ENCODE measurements around the gene IL24. TPM values are rescaled to one million over a fixed set of nuclear protein-coding genes. Genes with fewer than 3 reads are reported as not detected.
"Not testable (repeated sequence)": the region's sequence is repeated elsewhere in the genome, so short reads cannot be mapped to it uniquely, and the experiment has no call there.

IL24 gene
- polyA plus RNA-seq, 1 donor (not counting 4 experiments of a cell fraction or from before 2014, with no cell fraction given) = 2.3 TPM

DNA sequence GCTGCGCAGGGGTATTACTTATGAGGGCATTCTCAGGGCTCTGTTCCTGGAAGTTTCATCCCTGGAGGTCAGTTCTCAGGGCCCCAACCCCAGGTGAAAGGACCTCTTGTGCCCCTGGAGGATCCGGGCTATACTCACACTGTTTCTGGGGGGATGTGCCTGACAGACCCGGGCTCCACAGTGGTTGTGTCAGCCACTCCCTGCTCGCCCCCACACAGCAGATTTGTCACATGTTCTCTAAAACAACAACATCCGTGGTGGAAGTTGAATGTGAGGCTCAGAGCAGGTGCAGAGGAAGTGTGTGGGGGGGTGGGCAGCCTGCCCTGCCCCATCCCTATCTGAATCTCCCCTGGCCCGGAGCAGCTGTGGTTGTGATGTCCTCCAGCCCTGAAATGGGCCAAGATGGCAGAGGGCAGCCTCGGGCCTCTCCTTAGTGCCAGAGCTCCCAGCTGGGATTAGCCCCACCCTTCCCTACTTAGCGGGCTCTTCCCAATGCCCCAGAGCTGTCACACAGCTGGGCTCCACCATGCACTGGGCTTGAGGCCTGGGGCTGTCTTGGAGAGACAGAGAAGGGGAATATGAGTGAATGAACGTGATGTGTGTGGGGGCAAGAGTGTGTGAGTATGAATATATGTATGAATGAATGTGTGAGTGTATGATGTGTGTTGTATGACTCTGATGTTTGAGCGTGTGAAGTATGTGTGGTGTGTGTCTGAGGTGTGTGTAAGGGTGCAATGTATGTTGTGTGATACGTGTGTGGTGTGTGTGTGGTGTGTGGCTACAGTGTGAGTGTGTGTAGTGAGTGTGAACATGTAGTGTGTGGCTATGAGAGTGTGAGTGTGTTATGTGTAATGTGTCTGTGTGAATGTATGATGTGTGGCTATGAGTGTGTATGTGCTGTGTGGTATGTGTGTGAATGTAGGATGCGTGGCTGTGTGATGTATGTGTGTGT is 26.0 kb downstream of the IL24 start:
- dilution Hi-C loops (cut with MboI; ENCODE audit: extremely low pct_ligation_motif_present, low sequenced_read_pairs) = loop anchor here (10.0 kb wide), 1 partner anchor 62 kb away; no protein-coding TSS in a partner anchor
- Histone ChIP-seq H3K9ac (ENCODE audit: control insufficient read depth, extremely low read depth, insufficient read depth, low read length) (no peak overlapping the region), H3K4me1 (ENCODE audit: control insufficient read depth, extremely low read depth, insufficient read depth, low read length) (no peaks in the 10 kb centered on the region), H3K27ac (ENCODE audit: control insufficient read depth, insufficient read depth, low read length) (no peak overlapping the region), H3K4me3 (ENCODE audit: control insufficient read depth in 2 of 3, extremely low read depth in 1 of 3, insufficient read depth in 2 of 3, low read depth in 1 of 3, low read length in 3 of 3) (no peak overlapping the region), H3K27me3 (ENCODE audit: control insufficient read depth, extremely low read depth, insufficient read depth, low read length) (no peaks in the 10 kb centered on the region), H3K36me3 (ENCODE audit: control insufficient read depth in 2 of 2, extremely low read depth in 1 of 2, insufficient read depth in 2 of 2, low read length in 2 of 2) (no peaks in the 10 kb centered on the region), H4K20me1 (ENCODE audit: control insufficient read depth, extremely low read depth, insufficient read depth, low read length) (no peaks in the 10 kb centered on the region), H2AFZ (ENCODE audit: control insufficient read depth, low read length) (no peak overlapping the region), H3K4me2 (ENCODE audit: control insufficient read depth, extremely low read depth, insufficient read depth, low read depth, low read length) (no peak overlapping the region), H3K9me1 (ENCODE audit: control insufficient read depth, extremely low read depth, insufficient read depth, low read length) (no peaks in the 10 kb centered on the region), H3K79me2 (ENCODE audit: control insufficient read depth, insufficient read depth, low read length) (no peaks in the 10 kb centered on the region), H3K9me3 (ENCODE audit: control insufficient read depth, low read depth, low read length) (no peaks in the 10 kb centered on the region)
- no peak for FAIRE-seq
- TF ChIP-seq EZH2 (IDR thresholded peaks at IDR 0.05; ENCODE audit: low read length) = no peak
- TF ChIP-seq, protein P1, sequence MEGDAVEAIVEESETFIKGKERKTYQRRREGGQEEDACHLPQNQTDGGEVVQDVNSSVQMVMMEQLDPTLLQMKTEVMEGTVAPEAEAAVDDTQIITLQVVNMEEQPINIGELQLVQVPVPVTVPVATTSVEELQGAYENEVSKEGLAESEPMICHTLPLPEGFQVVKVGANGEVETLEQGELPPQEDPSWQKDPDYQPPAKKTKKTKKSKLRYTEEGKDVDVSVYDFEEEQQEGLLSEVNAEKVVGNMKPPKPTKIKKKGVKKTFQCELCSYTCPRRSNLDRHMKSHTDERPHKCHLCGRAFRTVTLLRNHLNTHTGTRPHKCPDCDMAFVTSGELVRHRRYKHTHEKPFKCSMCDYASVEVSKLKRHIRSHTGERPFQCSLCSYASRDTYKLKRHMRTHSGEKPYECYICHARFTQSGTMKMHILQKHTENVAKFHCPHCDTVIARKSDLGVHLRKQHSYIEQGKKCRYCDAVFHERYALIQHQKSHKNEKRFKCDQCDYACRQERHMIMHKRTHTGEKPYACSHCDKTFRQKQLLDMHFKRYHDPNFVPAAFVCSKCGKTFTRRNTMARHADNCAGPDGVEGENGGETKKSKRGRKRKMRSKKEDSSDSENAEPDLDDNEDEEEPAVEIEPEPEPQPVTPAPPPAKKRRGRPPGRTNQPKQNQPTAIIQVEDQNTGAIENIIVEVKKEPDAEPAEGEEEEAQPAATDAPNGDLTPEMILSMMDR (optimal IDR thresholded peaks at IDR 0.05 in 1 of 3, IDR thresholded peaks at IDR 0.05 in 1 of 3, conservative IDR thresholded peaks at IDR 0.05 in 1 of 3; ENCODE audit: extremely low read depth in 1 of 3, insufficient read depth in 2 of 3, low read length in 3 of 3) = no peak
- no peak for DNase-seq (ENCODE audit: low read depth, low spot score)

DNA sequence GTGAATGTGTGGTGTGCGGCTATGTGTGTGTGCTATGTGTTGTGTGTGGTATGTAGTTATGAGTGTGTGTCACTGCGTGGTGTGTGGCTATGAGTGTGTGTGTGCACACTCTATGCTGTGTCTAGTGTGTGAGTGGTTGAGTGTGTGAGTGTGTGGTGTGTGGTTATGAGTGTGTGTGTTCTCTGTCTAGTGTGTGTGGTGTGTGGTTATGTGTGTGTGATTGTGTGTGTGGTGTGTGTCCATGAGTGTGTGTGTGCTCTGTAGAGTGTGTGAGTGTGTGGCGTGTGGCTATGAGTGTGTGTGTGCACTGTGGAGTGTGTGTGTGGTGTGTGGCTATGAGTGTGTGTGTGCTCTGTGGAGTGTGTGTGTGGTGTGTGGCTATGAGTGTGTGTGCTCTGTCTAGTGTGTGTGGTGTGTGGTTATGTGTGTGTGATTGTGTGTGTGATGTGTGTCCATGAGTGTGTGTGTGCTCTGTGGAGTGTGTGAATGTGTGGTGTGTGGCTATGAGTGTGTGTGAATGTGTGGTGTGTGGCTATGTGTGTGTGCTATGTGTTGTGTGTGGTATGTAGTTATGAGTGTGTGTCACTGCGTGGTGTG is 26.8 kb downstream of the IL24 start:
- not testable (repeated sequence) for H4K20me1 ChIP-seq (ENCODE audit: control insufficient read depth, extremely low read depth, insufficient read depth, low read length); H3K4me3 ChIP-seq (ENCODE audit: control insufficient read depth in 2 of 3, extremely low read depth in 1 of 3, insufficient read depth in 2 of 3, low read depth in 1 of 3, low read length in 3 of 3); H3K9ac ChIP-seq (ENCODE audit: control insufficient read depth, extremely low read depth, insufficient read depth, low read length); H3K9me3 ChIP-seq (ENCODE audit: control insufficient read depth, low read depth, low read length); FAIRE-seq; H2AFZ ChIP-seq (ENCODE audit: control insufficient read depth, low read length); H3K27me3 ChIP-seq (ENCODE audit: control insufficient read depth, extremely low read depth, insufficient read depth, low read length); DNase-seq (ENCODE audit: low read depth, low spot score); H3K4me2 ChIP-seq (ENCODE audit: control insufficient read depth, extremely low read depth, insufficient read depth, low read depth, low read length); H3K79me2 ChIP-seq (ENCODE audit: control insufficient read depth, insufficient read depth, low read length); H3K36me3 ChIP-seq (ENCODE audit: control insufficient read depth in 2 of 2, extremely low read depth in 1 of 2, insufficient read depth in 2 of 2, low read length in 2 of 2); H3K9me1 ChIP-seq (ENCODE audit: control insufficient read depth, extremely low read depth, insufficient read depth, low read length); H3K4me1 ChIP-seq (ENCODE audit: control insufficient read depth, extremely low read depth, insufficient read depth, low read length); H3K27ac ChIP-seq (ENCODE audit: control insufficient read depth, insufficient read depth, low read length)
- dilution Hi-C loops (cut with MboI; ENCODE audit: extremely low pct_ligation_motif_present, low sequenced_read_pairs) = loop anchor here (10.0 kb wide), 1 partner anchor 61 kb away; no protein-coding TSS in a partner anchor
